HepG2 (cell line): ENCODE data around the gene FBXO24. TPM values are rescaled to one million over a fixed set of nuclear protein-coding genes. Genes with fewer than 3 reads are reported as not detected.

ENCODE experiments used
- BCL6 ChIP-seq: IDR thresholded peaks from 2 replicates; pipeline ENCODE4 v1.6.1; 2016; ENCODE audit warnings: missing genetic modification reagents, missing compliant biosample characterization
- CC2D1A ChIP-seq: sonication (generic); formaldehyde crosslinking; IDR thresholded peaks from 2 replicates; pipeline ENCODE4 v1.8.1; 2023; ENCODE audit warnings: mild to moderate bottlenecking, missing genetic modification reagents
- CCDC6 ChIP-seq: sonication (generic); formaldehyde crosslinking; IDR thresholded peaks from 2 replicates; pipeline ENCODE4 v1.8.1; 2022; ENCODE audit warnings: mild to moderate bottlenecking, missing genetic modification reagents, moderate library complexity
- DMAP1 ChIP-seq: IDR thresholded peaks from 2 replicates; pipeline ENCODE4 v1.6.1; 2016
- ESRRA ChIP-seq: sonication (generic); formaldehyde crosslinking; IDR thresholded peaks from 2 replicates; pipeline ENCODE4 v1.5.1; 2020; ENCODE audit warnings: mild to moderate bottlenecking, low read depth, missing genetic modification reagents
- GFI1 ChIP-seq: sonication (generic); formaldehyde crosslinking; IDR thresholded peaks from 2 replicates; pipeline ENCODE4 v1.5.0; 2020; ENCODE audit warnings: missing genetic modification reagents, mild to moderate bottlenecking, borderline replicate concordance
- GTF3A ChIP-seq: sonication (generic); formaldehyde crosslinking; conservative IDR thresholded peaks from 2 replicates; pipeline ENCODE4 v1.4.0; 2020; ENCODE audit warnings: mild to moderate bottlenecking, missing genetic modification reagents
- KLF11 ChIP-seq: IDR thresholded peaks from 2 replicates; pipeline ENCODE4 v1.6.1; 2016; ENCODE audit warnings: missing compliant biosample characterization
- MEF2D ChIP-seq: sonication (generic); formaldehyde crosslinking; IDR thresholded peaks from 2 replicates; pipeline ENCODE4 v1.5.1; 2020; ENCODE audit warnings: mild to moderate bottlenecking, missing genetic modification reagents
- NBN ChIP-seq: fragments of 450-650 bp; conservative IDR thresholded peaks from 2 replicates; pipeline ENCODE4 v1.6.1; 2017
- NFE2L1 ChIP-seq: sonication (generic); formaldehyde crosslinking; IDR thresholded peaks from 2 replicates; pipeline ENCODE4 v1.4.0; 2020; ENCODE audit warnings: missing genetic modification reagents, mild to moderate bottlenecking, borderline replicate concordance
- ZBTB20 ChIP-seq: sonication (generic); formaldehyde crosslinking; IDR thresholded peaks from 2 replicates; pipeline ENCODE4 v1.8.1; 2023; ENCODE audit warnings: missing genetic modification reagents, low read depth, mild to moderate bottlenecking, borderline replicate concordance
- ZNF709 ChIP-seq: sonication (generic); formaldehyde crosslinking; IDR thresholded peaks from 2 replicates; pipeline ENCODE4 v1.5.0; 2020; ENCODE audit warnings: mild to moderate bottlenecking, missing genetic modification reagents
- ZNF746 ChIP-seq: sonication (generic); formaldehyde crosslinking; IDR thresholded peaks from 2 replicates; pipeline ENCODE4 v1.8.0; 2022; ENCODE audit warnings: mild to moderate bottlenecking, missing genetic modification reagents
- polyA plus RNA-seq, 8 experiments: library from polyadenylated mRNA; depleted of rRNA in 3 of 8; stranded (reverse) in 7 of 8; unstranded in 1 of 8; fragments of >200 nt; fragmentation: Illumina TruSeq in 4 of 8; extraction: Trizol in 4 of 8; gene quantifications; 2 replicates each; pipeline versions ENCODE4 v1.2.1 to v1.2.3, GENCODE V29; 2011 to 2016; ENCODE audit warnings: low read depth in 4 of 8, missing spikeins in 1 of 8, mixed read lengths in 1 of 8; ENCODE audit not compliant: insufficient read depth in 1 of 8
- total RNA-seq, 5 experiments: library from RNA; depleted of rRNA; stranded (reverse); fragments of >200 nt; fragmentation: Illumina TruSeq; extraction: Trizol; gene quantifications; 2 replicates each; pipeline ENCODE4 v1.2.3, GENCODE V29; 2016; ENCODE audit warnings: low read depth in 1 of 5
- TF ChIP-seq, protein P1 (sequence below): sonication (generic); formaldehyde crosslinking; IDR thresholded peaks from 2 replicates; pipeline ENCODE4 v1.5.0; 2020; ENCODE audit warnings: missing genetic modification reagents
- TF ChIP-seq, protein P2 (sequence below): IDR thresholded peaks from 2 replicates; pipeline ENCODE4 v1.6.1; 2016; ENCODE audit warnings: low read depth
- TF ChIP-seq, protein P3 (sequence below), 2 experiments: sonication (generic) in 1 of 2; formaldehyde crosslinking in 1 of 2; IDR thresholded peaks; 2 replicates each; pipeline versions ENCODE4 v1.6.1 to v1.9.0; 2014 to 2022; ENCODE audit warnings: antibody characterized with exemption in 1 of 2, borderline replicate concordance in 1 of 2, inconsistent platforms in 1 of 2, low read depth in 1 of 2, missing genetic modification reagents in 1 of 2
- TF ChIP-seq, protein P4 (sequence below): sonication (generic); formaldehyde crosslinking; IDR thresholded peaks from 2 replicates; pipeline ENCODE4 v1.4.0; 2020; ENCODE audit warnings: mild to moderate bottlenecking, missing genetic modification reagents

Gene FBXO24
- total and polyA plus RNA-seq, 2 of the 13 experiments (the other 11 are each of a cell fraction or from before 2014, with no cell fraction given): 0.20 to 0.55 TPM

DNA sequence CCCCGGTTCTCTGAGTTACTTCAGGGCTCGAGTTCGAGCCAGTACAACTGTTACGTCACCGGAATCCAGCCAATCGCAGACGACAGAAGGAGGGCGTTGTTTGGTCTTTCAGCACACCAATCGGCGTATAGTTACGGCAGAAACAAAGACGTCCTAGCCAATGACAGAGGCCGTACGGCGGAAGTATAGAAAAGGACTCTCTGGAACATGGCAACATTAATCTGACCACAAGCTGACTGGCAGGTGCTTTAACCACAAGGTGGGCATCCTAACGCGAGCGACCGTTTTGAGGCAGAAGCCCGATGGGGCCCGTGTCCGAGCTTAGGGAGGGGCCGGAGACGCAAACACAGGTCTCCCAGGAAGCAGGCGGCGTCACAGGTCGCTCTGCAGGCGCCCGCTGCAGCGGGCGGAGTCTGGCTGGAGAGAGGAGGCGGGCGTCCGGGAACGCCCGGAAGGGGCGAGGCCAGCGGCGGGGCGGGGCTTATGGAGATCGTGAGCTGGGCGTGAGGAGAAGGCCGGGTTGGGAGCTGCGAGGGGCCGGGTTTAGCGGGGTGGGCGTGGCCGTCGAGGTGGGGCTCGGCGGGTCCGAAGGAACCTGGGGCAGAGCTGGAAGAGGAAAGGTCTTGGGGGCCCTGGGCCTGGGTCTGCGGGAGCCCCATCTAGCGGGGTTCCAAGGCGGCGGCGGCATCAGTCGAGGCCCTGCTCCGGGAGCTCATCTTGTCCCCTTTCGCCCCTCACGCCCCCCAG is 26.0 kb downstream of the FBXO24 start, which contains the start of gene MOSPD3 (continued):
- TF ChIP-seq ESRRA (CRISPR knock-in tag) (no peak), ZNF709 (CRISPR knock-in tag) (no peak), CC2D1A (no peak), KLF11 (peak; percentile 17; the same call in 1 of the 2 replicates), NBN (no peak), MEF2D (no peak), CCDC6 (CRISPR knock-in tag) (no peak), ZBTB20 (CRISPR knock-in tag) (no peak), ZNF746 (CRISPR knock-in tag) (no peak), GTF3A (CRISPR knock-in tag) (no peak), DMAP1 (CRISPR knock-in tag) (0 out of 2 replicates have a peak, but pooled peaks have one; percentile 25), BCL6 (CRISPR knock-in tag) (no peak), NFE2L1 (CRISPR knock-in tag) (no peak), GFI1 (CRISPR knock-in tag) (no peak)
- TF ChIP-seq, protein P1, sequence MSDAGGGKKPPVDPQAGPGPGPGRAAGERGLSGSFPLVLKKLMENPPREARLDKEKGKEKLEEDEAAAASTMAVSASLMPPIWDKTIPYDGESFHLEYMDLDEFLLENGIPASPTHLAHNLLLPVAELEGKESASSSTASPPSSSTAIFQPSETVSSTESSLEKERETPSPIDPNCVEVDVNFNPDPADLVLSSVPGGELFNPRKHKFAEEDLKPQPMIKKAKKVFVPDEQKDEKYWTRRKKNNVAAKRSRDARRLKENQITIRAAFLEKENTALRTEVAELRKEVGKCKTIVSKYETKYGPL (CRISPR knock-in tag): 0 out of 2 replicates have a peak, but pooled peaks have one; percentile 49
- TF ChIP-seq, protein P2, sequence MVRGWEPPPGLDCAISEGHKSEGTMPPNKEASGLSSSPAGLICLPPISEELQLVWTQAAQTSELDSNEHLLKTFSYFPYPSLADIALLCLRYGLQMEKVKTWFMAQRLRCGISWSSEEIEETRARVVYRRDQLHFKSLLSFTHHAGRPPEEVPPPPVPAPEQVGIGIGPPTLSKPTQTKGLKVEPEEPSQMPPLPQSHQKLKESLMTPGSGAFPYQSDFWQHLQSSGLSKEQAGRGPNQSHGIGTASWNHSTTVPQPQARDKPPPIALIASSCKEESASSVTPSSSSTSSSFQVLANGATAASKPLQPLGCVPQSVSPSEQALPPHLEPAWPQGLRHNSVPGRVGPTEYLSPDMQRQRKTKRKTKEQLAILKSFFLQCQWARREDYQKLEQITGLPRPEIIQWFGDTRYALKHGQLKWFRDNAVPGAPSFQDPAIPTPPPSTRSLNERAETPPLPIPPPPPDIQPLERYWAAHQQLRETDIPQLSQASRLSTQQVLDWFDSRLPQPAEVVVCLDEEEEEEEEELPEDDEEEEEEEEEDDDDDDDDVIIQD (CRISPR knock-in tag): no peak
- TF ChIP-seq, protein P3, sequence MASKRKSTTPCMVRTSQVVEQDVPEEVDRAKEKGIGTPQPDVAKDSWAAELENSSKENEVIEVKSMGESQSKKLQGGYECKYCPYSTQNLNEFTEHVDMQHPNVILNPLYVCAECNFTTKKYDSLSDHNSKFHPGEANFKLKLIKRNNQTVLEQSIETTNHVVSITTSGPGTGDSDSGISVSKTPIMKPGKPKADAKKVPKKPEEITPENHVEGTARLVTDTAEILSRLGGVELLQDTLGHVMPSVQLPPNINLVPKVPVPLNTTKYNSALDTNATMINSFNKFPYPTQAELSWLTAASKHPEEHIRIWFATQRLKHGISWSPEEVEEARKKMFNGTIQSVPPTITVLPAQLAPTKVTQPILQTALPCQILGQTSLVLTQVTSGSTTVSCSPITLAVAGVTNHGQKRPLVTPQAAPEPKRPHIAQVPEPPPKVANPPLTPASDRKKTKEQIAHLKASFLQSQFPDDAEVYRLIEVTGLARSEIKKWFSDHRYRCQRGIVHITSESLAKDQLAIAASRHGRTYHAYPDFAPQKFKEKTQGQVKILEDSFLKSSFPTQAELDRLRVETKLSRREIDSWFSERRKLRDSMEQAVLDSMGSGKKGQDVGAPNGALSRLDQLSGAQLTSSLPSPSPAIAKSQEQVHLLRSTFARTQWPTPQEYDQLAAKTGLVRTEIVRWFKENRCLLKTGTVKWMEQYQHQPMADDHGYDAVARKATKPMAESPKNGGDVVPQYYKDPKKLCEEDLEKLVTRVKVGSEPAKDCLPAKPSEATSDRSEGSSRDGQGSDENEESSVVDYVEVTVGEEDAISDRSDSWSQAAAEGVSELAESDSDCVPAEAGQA (IDR thresholded peaks at IDR 0.05; ENCODE audit: low read depth): no peak
- TF ChIP-seq, protein P3 (CRISPR knock-in tag; IDR thresholded peaks at IDR 0.05; ENCODE audit: borderline replicate concordance): no peak
- TF ChIP-seq, protein P4, sequence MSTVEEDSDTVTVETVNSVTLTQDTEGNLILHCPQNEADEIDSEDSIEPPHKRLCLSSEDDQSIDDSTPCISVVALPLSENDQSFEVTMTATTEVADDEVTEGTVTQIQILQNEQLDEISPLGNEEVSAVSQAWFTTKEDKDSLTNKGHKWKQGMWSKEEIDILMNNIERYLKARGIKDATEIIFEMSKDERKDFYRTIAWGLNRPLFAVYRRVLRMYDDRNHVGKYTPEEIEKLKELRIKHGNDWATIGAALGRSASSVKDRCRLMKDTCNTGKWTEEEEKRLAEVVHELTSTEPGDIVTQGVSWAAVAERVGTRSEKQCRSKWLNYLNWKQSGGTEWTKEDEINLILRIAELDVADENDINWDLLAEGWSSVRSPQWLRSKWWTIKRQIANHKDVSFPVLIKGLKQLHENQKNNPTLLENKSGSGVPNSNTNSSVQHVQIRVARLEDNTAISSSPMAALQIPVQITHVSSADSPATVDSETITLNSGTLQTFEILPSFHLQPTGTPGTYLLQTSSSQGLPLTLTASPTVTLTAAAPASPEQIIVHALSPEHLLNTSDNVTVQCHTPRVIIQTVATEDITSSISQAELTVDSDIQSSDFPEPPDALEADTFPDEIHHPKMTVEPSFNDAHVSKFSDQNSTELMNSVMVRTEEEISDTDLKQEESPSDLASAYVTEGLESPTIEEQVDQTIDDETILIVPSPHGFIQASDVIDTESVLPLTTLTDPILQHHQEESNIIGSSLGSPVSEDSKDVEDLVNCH (CRISPR knock-in tag): no peak
